Liver (tissue), 9 donors: Measurements from ENCODE around the gene FGF12. TPM values are rescaled to one million over a fixed set of nuclear protein-coding genes. Genes with fewer than 3 reads are reported as not detected.

ENCODE experiments used
- DNase-seq: peaks from one replicate; pipeline ENCODE4 v3.0.0-alpha.2; 2017; ENCODE audit warnings: low spot score
- H3K27ac ChIP-seq, 2 donors: one replicate each; pipeline ENCODE4 v1.7.0; 2013; ENCODE audit warnings: inconsistent platforms in 2 of 2, low read length in 2 of 2, control low read depth in 1 of 2, low read depth in 1 of 2, mild to moderate bottlenecking in 1 of 2
- H3K27me3 ChIP-seq, 4 donors: one replicate each; pipeline versions ENCODE4 v1.6.1 to v1.7.0; 2013; ENCODE audit warnings: low read length in 3 of 4, inconsistent platforms in 1 of 4, mild to moderate bottlenecking in 1 of 4, moderate library complexity in 1 of 4; ENCODE audit not compliant: control insufficient read depth in 4 of 4, insufficient read depth in 4 of 4
- H3K36me3 ChIP-seq, 4 donors: one replicate each; pipeline versions ENCODE4 v1.6.1 to v1.7.0; 2013; ENCODE audit warnings: low read length in 3 of 4, mild to moderate bottlenecking in 3 of 4, low read depth in 1 of 4, moderate library complexity in 1 of 4; ENCODE audit not compliant: control insufficient read depth in 4 of 4, insufficient read depth in 3 of 4
- H3K4me1 ChIP-seq, 4 donors: one replicate each; pipeline versions ENCODE4 v1.6.1 to v1.7.0; 2013; ENCODE audit warnings: low read length in 3 of 4, mild to moderate bottlenecking in 3 of 4, moderate library complexity in 1 of 4; ENCODE audit not compliant: control insufficient read depth in 4 of 4, insufficient read depth in 4 of 4
- H3K4me3 ChIP-seq, 3 donors: one replicate each; pipeline versions ENCODE4 v1.6.1 to v1.7.0; 2013; ENCODE audit warnings: low read length in 3 of 3, control low read depth in 1 of 3, low read depth in 1 of 3, mild to moderate bottlenecking in 1 of 3
- H3K9ac ChIP-seq, 2 donors: one replicate each; pipeline ENCODE4 v1.7.0; 2013; ENCODE audit warnings: low read length in 2 of 2, mild to moderate bottlenecking in 2 of 2, moderate library complexity in 2 of 2, control low read depth in 1 of 2, low read depth in 1 of 2
- H3K9me3 ChIP-seq, 4 donors: one replicate each; pipeline versions ENCODE4 v1.6.1 to v1.7.0; 2013; ENCODE audit warnings: low read length in 3 of 4; ENCODE audit not compliant: control insufficient read depth in 4 of 4
- ATF3 ChIP-seq: IDR thresholded peaks from 2 replicates; pipeline ENCODE4 v1.6.1; 2016; ENCODE audit warnings: antibody characterized with exemption
- CTCF ChIP-seq: fragments of 150-350 bp; IDR thresholded peaks from 2 replicates; pipeline ENCODE4 v1.5.1; 2017; ENCODE audit warnings: improper control_type of control experiment, low read depth, low read length; ENCODE audit not compliant: missing input control
- EGR1 ChIP-seq, 2 donors: IDR thresholded peaks; 2 replicates each; pipeline ENCODE4 v1.6.1; 2016 to 2018; ENCODE audit warnings: antibody characterized with exemption in 2 of 2, low read depth in 2 of 2
- FOXA1 ChIP-seq: IDR thresholded peaks from 2 replicates; pipeline ENCODE4 v1.6.1; 2016; ENCODE audit warnings: antibody characterized with exemption
- FOXA2 ChIP-seq: IDR thresholded peaks from 2 replicates; pipeline ENCODE4 v1.6.1; 2016; ENCODE audit warnings: antibody characterized with exemption
- GABPA ChIP-seq, 2 donors: IDR thresholded peaks in 1 of 2; conservative IDR thresholded peaks in 1 of 2; 2 replicates each; pipeline ENCODE4 v1.6.1; 2016; ENCODE audit warnings: antibody characterized with exemption in 2 of 2, mild to moderate bottlenecking in 1 of 2, moderate library complexity in 1 of 2
- HNF4A ChIP-seq, 2 donors: conservative IDR thresholded peaks; 2 replicates each; pipeline ENCODE4 v1.6.1; 2016; ENCODE audit warnings: antibody characterized with exemption in 2 of 2, mild to moderate bottlenecking in 2 of 2
- HNF4G ChIP-seq: IDR thresholded peaks from 2 replicates; pipeline ENCODE4 v1.6.1; 2016; ENCODE audit warnings: antibody characterized with exemption
- JUND ChIP-seq, 2 donors: IDR thresholded peaks; 2 replicates each; pipeline ENCODE4 v1.6.1; 2016; ENCODE audit warnings: antibody characterized with exemption in 2 of 2
- MAX ChIP-seq: IDR thresholded peaks from 2 replicates; pipeline ENCODE4 v1.6.1; 2016; ENCODE audit warnings: antibody characterized with exemption
- NR2F2 ChIP-seq: IDR thresholded peaks from 2 replicates; pipeline ENCODE4 v1.6.1; 2016; ENCODE audit warnings: antibody characterized with exemption
- RAD21 ChIP-seq, 2 donors: IDR thresholded peaks; 2 replicates each; pipeline ENCODE4 v1.6.1; 2016; ENCODE audit warnings: antibody characterized with exemption in 2 of 2, mild to moderate bottlenecking in 2 of 2
- REST ChIP-seq: IDR thresholded peaks from 2 replicates; pipeline ENCODE4 v1.6.1; 2016; ENCODE audit warnings: antibody characterized with exemption, mild to moderate bottlenecking
- RXRA ChIP-seq, 2 donors: IDR thresholded peaks; 2 replicates each; pipeline ENCODE4 v1.6.1; 2017 to 2018; ENCODE audit warnings: antibody characterized with exemption in 2 of 2, mild to moderate bottlenecking in 1 of 2
- SP1 ChIP-seq: IDR thresholded peaks from 2 replicates; pipeline ENCODE4 v1.6.1; 2018; ENCODE audit warnings: antibody characterized with exemption, mild to moderate bottlenecking
- TAF1 ChIP-seq: conservative IDR thresholded peaks from 2 replicates; pipeline ENCODE4 v1.6.1; 2016; ENCODE audit warnings: antibody characterized with exemption, mild to moderate bottlenecking
- YY1 ChIP-seq: IDR thresholded peaks from 2 replicates; pipeline ENCODE4 v1.6.1; 2016; ENCODE audit warnings: antibody characterized with exemption, mild to moderate bottlenecking
- ZBTB33 ChIP-seq: IDR thresholded peaks from 2 replicates; pipeline ENCODE4 v1.6.1; 2016; ENCODE audit warnings: antibody characterized with exemption
- WGBS: extraction: QIAGEN DNeasy Blood & Tissue Kit; methylation state at CpG from one replicate; pipeline ENCODE4 v1.1.7; 2013; 5-methylcytosine and 5-hydroxymethylcytosine counted together
- polyA plus RNA-seq, 2 donors: library from polyadenylated mRNA; stranded (reverse) in 1 of 2; unstranded in 1 of 2; fragments of 200-250 nt in 1 of 2; fragments of >200 nt in 1 of 2; fragmentation: Nextera tagmentation in 1 of 2; extraction: Ambion mirVana in 1 of 2; gene quantifications; one replicate each; pipeline versions ENCODE4 v1.2.1 to v1.2.3, GENCODE V29; 2013 to 2015
- total RNA-seq, 2 donors: library from RNA; depleted of rRNA; stranded (reverse); fragments of >200 nt; gene quantifications; one replicate each; pipeline ENCODE4 v1.2.3, GENCODE V29; 2014
- donor health status: healthy.
- donor health status: healthy.
- donor health status: healthy.
- donor health status: healthy.
- donor health status: healthy.

The FGF12 gene
- total and polyA plus RNA-seq, 4 donors, result 0.11 to 0.59 (median 0.19) TPM

- no peak for DNase-seq
- 72% methylated on average over 6 of the region's 6 CpGs for WGBS
- no peaks in the 10 kb centered on the region for H3K9me3 ChIP-seq
- no peaks in the 10 kb centered on the region for H3K36me3 ChIP-seq
- peaks cover 0 to 6% (median 2%) of the 10 kb centered on the region in 4 donors for H3K27me3 ChIP-seq
- H3K27ac ChIP-seq, result no peak overlapping the region
- no peak overlapping the region for H3K4me3 ChIP-seq
- TF ChIP-seq MAX (no peak), ZBTB33 (no peak), REST (no peak), CTCF (no peak), NR2F2 (no peak), GABPA (IDR thresholded peaks at IDR 0.05 in 1 of 2, conservative IDR thresholded peaks at IDR 0.05 in 1 of 2) (no peak), FOXA2 (no peak), HNF4G (no peak), SP1 (no peak), TAF1 (no peak), FOXA1 (no peak), YY1 (no peak), JUND (IDR thresholded peaks at IDR 0.05) (no peak), EGR1 (IDR thresholded peaks at IDR 0.05; ENCODE audit: low read depth in 2 of 2) (no peak), HNF4A (conservative IDR thresholded peaks at IDR 0.05) (no peak), RXRA (IDR thresholded peaks at IDR 0.05) (no peak), RAD21 (IDR thresholded peaks at IDR 0.05) (no peak), ATF3 (no peak)
- H3K9ac ChIP-seq, result no peak overlapping the region
- H3K4me1 ChIP-seq, result no peaks in the 10 kb centered on the region
Observed at GRCh38 chr3:192366916-192367315, 360.4 kb downstream of the FGF12 start.
